RWPE1 (cell line): ENCODE measurements around the gene PRKCZ.

ENCODE experiments used
- CTCF ChIA-PET: fragments of 350-600 bp; sonication (Branson Sonifier 250); formaldehyde crosslinking; extraction: SDS; loops from one replicate; lab custom pipeline; 2021; lab: Yijun Ruan, JAX
- POLR2A ChIA-PET: fragments of 400-600 bp; formaldehyde crosslinking; extraction: SDS; loops from one replicate; lab custom pipeline; 2020; ENCODE audit warnings: antibody characterized with exemption; ENCODE audit not compliant: low non-redundant PET; lab: Yijun Ruan, JAX
- DNase-seq: peaks from one replicate; pipeline ENCODE4 v3.0.0; 2012; ENCODE audit warnings: low spot score
- H3K27ac ChIP-seq: fragments of 450-650 bp; 2 replicates; pipeline ENCODE4 v1.5.1; 2017
- TF ChIP-seq, protein P1 (sequence below): fragments of 450-650 bp; conservative IDR thresholded peaks from 2 replicates; pipeline ENCODE4 v1.5.1; 2017; ENCODE audit warnings: low read depth, mild to moderate bottlenecking

Gene PRKCZ

DNA sequence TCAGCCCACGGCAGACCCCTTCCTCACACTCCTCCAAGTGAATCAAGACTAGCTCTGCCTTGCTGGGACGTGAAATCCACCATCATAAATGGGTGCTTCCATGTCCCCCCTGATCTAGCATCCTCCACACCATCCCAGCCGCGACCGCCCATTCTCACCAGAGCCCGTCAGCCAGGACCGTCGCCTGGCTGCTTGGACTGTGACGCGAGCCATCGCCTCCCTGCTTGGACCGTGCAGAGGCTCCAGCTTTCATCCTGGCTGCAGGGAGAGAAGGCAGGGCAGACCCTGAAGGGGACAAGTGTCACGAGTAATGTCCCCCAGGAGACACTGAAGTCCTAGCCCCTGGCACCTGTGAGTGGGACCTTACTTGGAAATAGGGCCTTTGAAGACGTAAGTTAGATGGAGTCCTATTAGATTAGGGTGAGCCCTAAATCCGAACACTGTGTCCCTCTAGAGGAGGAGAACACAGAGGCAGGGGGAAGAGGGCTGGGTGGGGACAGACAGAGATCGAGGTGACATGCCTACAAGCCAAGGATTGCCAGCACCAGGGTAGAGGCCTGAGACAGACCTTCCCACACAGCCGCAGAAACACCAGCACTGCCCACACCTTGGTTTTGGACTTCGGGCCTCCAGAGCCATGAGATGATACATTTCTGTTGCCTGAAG is 12.8 kb upstream of the PRKCZ start:
- ChIA-PET POLR2A (no interaction called here), CTCF (interaction anchor here (0.6 kb wide), 1 partner anchor 13 kb away, joined by 4 read pairs; the partner anchor contains the start of gene PRKCZ)
- TF ChIP-seq, protein P1, sequence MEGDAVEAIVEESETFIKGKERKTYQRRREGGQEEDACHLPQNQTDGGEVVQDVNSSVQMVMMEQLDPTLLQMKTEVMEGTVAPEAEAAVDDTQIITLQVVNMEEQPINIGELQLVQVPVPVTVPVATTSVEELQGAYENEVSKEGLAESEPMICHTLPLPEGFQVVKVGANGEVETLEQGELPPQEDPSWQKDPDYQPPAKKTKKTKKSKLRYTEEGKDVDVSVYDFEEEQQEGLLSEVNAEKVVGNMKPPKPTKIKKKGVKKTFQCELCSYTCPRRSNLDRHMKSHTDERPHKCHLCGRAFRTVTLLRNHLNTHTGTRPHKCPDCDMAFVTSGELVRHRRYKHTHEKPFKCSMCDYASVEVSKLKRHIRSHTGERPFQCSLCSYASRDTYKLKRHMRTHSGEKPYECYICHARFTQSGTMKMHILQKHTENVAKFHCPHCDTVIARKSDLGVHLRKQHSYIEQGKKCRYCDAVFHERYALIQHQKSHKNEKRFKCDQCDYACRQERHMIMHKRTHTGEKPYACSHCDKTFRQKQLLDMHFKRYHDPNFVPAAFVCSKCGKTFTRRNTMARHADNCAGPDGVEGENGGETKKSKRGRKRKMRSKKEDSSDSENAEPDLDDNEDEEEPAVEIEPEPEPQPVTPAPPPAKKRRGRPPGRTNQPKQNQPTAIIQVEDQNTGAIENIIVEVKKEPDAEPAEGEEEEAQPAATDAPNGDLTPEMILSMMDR, result no peak
- DNase-seq, result no peak
- no peak overlapping the region for H3K27ac ChIP-seq

DNA sequence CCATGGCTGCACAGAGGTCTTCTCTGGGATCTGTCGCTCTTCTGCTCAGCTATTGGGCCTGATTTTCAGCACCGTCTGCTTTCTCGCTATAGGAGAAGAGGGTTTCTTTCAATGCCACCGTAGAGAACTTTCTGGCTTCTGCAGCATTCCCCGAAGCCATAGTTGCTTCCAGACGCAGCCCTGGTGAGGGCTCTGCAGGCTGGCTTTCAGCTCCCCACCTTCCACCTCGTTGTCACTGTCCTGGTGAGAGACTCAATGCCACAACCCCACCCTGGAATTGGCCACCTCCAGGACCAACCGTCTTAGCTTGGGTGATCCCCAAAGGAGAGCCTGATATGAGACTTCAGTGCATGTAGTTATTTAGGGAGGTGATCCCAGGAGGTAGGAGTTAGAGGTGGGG is 12.0 kb upstream of the PRKCZ start:
- TF ChIP-seq, protein P1, result no peak
- no peak overlapping the region for H3K27ac ChIP-seq
- CTCF ChIA-PET, result no interaction called here
- POLR2A ChIA-PET, result no interaction called here
- DNase-seq, result no peak

DNA sequence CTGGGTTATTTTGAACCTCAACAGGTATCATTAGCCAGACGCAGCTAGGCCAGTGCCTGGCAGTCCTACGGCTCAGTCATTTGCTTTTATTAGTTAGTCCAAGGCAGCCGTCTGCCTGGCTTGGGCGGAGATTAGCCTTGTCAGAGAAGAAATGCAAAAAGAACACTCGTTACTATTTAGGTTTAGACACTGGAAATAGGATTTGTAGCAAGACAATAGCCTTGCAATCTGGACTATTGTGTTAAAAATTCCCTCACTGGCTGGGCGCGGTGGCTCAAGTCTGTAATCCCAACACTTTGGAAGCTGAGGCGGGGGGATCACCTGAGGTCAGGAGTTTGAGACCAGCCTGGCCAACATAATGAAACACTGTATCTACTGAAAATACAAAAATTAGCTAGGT is 11.0 kb upstream of the PRKCZ start:
- ChIA-PET POLR2A (no interaction called here), CTCF (interaction anchor here (0.5 to 0.7 kb wide), 2 partner anchors 84 to 103 kb away, joined by 3 read pairs; no protein-coding TSS in a partner anchor)
- no peak for DNase-seq
- TF ChIP-seq, protein P1, result no peak
- H3K27ac ChIP-seq, result no peak overlapping the region

DNA sequence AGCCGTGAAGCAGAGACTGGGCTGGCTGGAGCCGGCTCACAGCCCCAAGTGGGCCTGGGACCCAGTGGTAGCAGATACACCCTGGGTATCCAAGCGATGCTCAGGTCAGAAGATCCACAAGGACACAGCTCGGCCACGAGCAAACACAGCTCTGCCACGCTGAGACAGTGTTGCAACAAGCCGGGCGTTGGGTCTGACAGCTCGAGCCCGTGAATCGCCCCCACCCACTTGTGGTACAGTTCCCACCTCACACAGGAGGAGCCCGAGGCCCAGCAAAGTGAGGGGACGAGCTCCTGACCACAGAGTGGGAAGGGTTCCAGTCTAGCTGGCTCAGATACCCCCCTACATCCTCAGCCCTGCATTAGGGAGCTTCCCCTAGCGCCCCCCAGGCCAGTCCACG is 8.9 kb upstream of the PRKCZ start:
- POLR2A ChIA-PET, result no interaction called here
- CTCF ChIA-PET, result interaction anchor here (0.5 to 1.0 kb wide), 2 partner anchors 135 to 145 kb away, joined by 3 to 6 read pairs; no protein-coding TSS in a partner anchor
- TF ChIP-seq, protein P1, result no peak
- no peak overlapping the region for H3K27ac ChIP-seq
- DNase-seq, result no peak

GRCh38 chr1:2041887-2042286 is 8.3 kb upstream of the PRKCZ start:
- H3K27ac ChIP-seq, result no peak overlapping the region
- CTCF ChIA-PET, result interaction anchor here (0.5 to 1.0 kb wide), 3 partner anchors 136 to 432 kb away, joined by 3 to 6 read pairs (median 3); no protein-coding TSS in a partner anchor
- DNase-seq, result no peak
- TF ChIP-seq, protein P1, result no peak
- POLR2A ChIA-PET, result no interaction called here

GRCh38 chr1:2042830-2043773 is 7.1 kb upstream of the PRKCZ start:
- POLR2A ChIA-PET, result no interaction called here
- TF ChIP-seq, protein P1, result no peak
- H3K27ac ChIP-seq, result no peak overlapping the region
- no peak for DNase-seq
- CTCF ChIA-PET, result interaction anchor here (0.6 to 3.6 kb wide), 9 partner anchors 10 to 161 kb away, joined by 3 to 69 read pairs (median 5); no protein-coding TSS in a partner anchor
